ENCODE measurements around the gene ZSCAN26. TPM values are rescaled to one million over a fixed set of nuclear protein-coding genes. Genes with fewer than 3 reads are reported as not detected.
"Not testable (repeated sequence)": the region's sequence is repeated elsewhere in the genome, so short reads cannot be mapped to it uniquely, and the experiment has no call there.

The ZSCAN26 gene
- total RNA-seq, 4 donors from 2014 or later: 20.9 to 41.2 (median 36.2) TPM

GRCh38 chr6:28315628-28316027 lies 48.7 kb downstream of the ZSCAN26 start:
- TF ChIP-seq CTCF (IDR thresholded peaks at IDR 0.05): no peak
- TF ChIP-seq POLR2A (IDR thresholded peaks at IDR 0.05): no peak

GRCh38 chr6:28317866-28318265 lies 50.9 kb downstream of the ZSCAN26 start:
- WGBS, 2 donors: 91 to 93% methylated on average over 8 of the region's 8 CpGs
- H3K27ac ChIP-seq; H3K4me3 ChIP-seq (replicated peaks in 1 of 3); H3K9me3 ChIP-seq; DNase-seq; H3K27me3 ChIP-seq; H3K36me3 ChIP-seq; H3K4me1 ChIP-seq; intact Hi-C loops (cut with DNase I): not testable (repeated sequence)

More at GRCh38 chr6:28315628-28316027, 48.7 kb downstream of the ZSCAN26 start:
- intact Hi-C loops (cut with DNase I): no loop called here
- Histone ChIP-seq H3K4me3 (replicated peaks in 1 of 3) (no peak overlapping the region), H3K4me1 (no peaks in the 10 kb centered on the region), H3K9me3 (no peaks in the 10 kb centered on the region), H3K27me3 (no peaks in the 10 kb centered on the region), H3K36me3 (no peaks in the 10 kb centered on the region), H3K27ac (no peak overlapping the region)
- 69 to 87% methylated on average over 3 of the region's 3 CpGs for WGBS, 2 donors
- no peak for DNase-seq

- H3K4me1 ChIP-seq: no peaks in the 10 kb centered on the region
- intact Hi-C loops (cut with DNase I): no loop called here
- 93 to 95% methylated on average over 3 of the region's 3 CpGs for WGBS, 2 donors
- TF ChIP-seq CTCF (IDR thresholded peaks at IDR 0.05): no peak
- no peak for TF ChIP-seq POLR2A (IDR thresholded peaks at IDR 0.05)
- peaks cover 18 to 26% of the 10 kb centered on the region in 2 donors for H3K36me3 ChIP-seq
- no peak overlapping the region for H3K4me3 ChIP-seq (replicated peaks in 1 of 3)
- no peak for DNase-seq
- H3K27ac ChIP-seq: no peak overlapping the region
- H3K9me3 ChIP-seq: no peaks in the 10 kb centered on the region
- no peaks in the 10 kb centered on the region for H3K27me3 ChIP-seq
Measured at GRCh38 chr6:28322661-28323060, 55.7 kb downstream of the ZSCAN26 start.

GRCh38 chr6:28323813-28324424 lies 57.0 kb downstream of the ZSCAN26 start:
- Histone ChIP-seq H3K27me3 (no peaks in the 10 kb centered on the region), H3K4me1 (no peaks in the 10 kb centered on the region), H3K36me3 (peaks cover 21 to 26% of the 10 kb centered on the region in 2 donors), H3K4me3 (replicated peaks in 1 of 3) (no peak overlapping the region), H3K9me3 (no peaks in the 10 kb centered on the region), H3K27ac (no peak overlapping the region)
- TF ChIP-seq CTCF (IDR thresholded peaks at IDR 0.05) (no peak), POLR2A (IDR thresholded peaks at IDR 0.05) (no peak)
- intact Hi-C loops (cut with DNase I): no loop called here
- no peak for DNase-seq
- 88 to 97% methylated on average over 1 of the region's 1 CpG for WGBS, 2 donors

- Histone ChIP-seq H3K4me3 (replicated peaks in 1 of 3) (no peak overlapping the region), H3K9me3 (no peaks in the 10 kb centered on the region), H3K27ac (no peak overlapping the region), H3K27me3 (no peaks in the 10 kb centered on the region), H3K36me3 (peaks cover 25 to 26% of the 10 kb centered on the region in 2 donors), H3K4me1 (no peaks in the 10 kb centered on the region)
- no peak for TF ChIP-seq POLR2A (IDR thresholded peaks at IDR 0.05)
- no peak for TF ChIP-seq CTCF (IDR thresholded peaks at IDR 0.05)
- intact Hi-C loops (cut with DNase I): no loop called here
- 93 to 97% methylated on average over 7 of the region's 7 CpGs for WGBS, 2 donors
- no peak for DNase-seq
Measured at GRCh38 chr6:28326371-28326948, 59.5 kb downstream of the ZSCAN26 start.

Small RNA genes lying within 50 kb of the gene (small RNA-seq; reads per million reads assigned to genes)
- gene AL021997.1 (not detected), gene AL021997.2 (not detected)

Other genes with a start within 250 kb of the ZSCAN26 start
- gene ZNF165, start 186.6 kb upstream of the ZSCAN26 start, total RNA-seq: 1 to 10 TPM; 1.7 to 5.3 (median 4.0) TPM
- gene ZSCAN16, start 142.5 kb upstream of the ZSCAN26 start, total RNA-seq: 1 to 10 TPM; 5.8 to 7.9 (median 7.4) TPM
- 10 to 100 TPM; 21.5 to 44.2 (median 26.8) TPM for gene ZKSCAN8, start 125.3 kb upstream of the ZSCAN26 start, total RNA-seq
- gene ZSCAN9, start 41.9 kb upstream of the ZSCAN26 start, total RNA-seq: 10 to 100 TPM; 13.0 to 18.7 (median 14.8) TPM
- 1 to 10 TPM; 4.4 to 5.9 (median 5.2) TPM for gene ZKSCAN4, start 14.9 kb upstream of the ZSCAN26 start, total RNA-seq
- under 1 TPM in 3 of 4 donors, not detected in 1; 0.67 to 0.68 (median 0.67) TPM for gene NKAPL, start 7.8 kb upstream of the ZSCAN26 start, total RNA-seq
- gene PGBD1, start 14.4 kb downstream of the ZSCAN26 start, total RNA-seq: 1 to 10 TPM; 1.4 to 5.4 (median 4.1) TPM
- gene ZSCAN31, start 69.0 kb downstream of the ZSCAN26 start, total RNA-seq: 10 to 100 TPM; 17.2 to 70.1 (median 57.5) TPM
- gene ZKSCAN3, start 82.8 kb downstream of the ZSCAN26 start, total RNA-seq: 10 to 100 TPM in 1 of 4 donors, 1 to 10 TPM in 3; 7.0 to 10.5 (median 8.6) TPM
- 10 to 100 TPM in 2 of 4 donors, 1 to 10 TPM in 2; 8.1 to 13.3 (median 9.5) TPM for gene ZSCAN12, start 132.6 kb downstream of the ZSCAN26 start, total RNA-seq
- gene ZSCAN23, start 176.3 kb downstream of the ZSCAN26 start, total RNA-seq: 1 to 10 TPM; 4.1 to 8.2 (median 6.6) TPM
- not detected for gene GPX6, start 248.7 kb downstream of the ZSCAN26 start, total RNA-seq